ENCODE results near the gene FAHD2A.

DNA sequence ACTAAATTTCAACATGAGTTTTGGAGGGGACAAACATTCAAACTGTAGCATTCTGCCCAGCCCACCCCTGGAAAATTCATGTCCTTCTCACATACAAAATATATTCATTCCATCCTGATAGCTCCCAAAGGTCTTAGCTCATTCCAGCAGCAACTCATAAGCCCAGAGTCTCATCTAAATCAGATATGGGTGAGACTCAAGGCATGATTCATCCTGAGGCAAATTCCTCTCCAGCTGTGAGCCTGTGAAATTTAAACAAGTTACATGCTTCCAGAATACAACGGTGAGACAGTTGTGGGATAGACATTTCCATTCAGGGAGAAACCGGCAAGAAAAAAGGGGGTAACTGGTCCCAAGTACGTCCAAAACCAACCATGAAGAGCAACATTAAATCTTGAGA, 43.5 kb upstream of the FAHD2A start:
- TF ChIP-seq, protein P1, sequence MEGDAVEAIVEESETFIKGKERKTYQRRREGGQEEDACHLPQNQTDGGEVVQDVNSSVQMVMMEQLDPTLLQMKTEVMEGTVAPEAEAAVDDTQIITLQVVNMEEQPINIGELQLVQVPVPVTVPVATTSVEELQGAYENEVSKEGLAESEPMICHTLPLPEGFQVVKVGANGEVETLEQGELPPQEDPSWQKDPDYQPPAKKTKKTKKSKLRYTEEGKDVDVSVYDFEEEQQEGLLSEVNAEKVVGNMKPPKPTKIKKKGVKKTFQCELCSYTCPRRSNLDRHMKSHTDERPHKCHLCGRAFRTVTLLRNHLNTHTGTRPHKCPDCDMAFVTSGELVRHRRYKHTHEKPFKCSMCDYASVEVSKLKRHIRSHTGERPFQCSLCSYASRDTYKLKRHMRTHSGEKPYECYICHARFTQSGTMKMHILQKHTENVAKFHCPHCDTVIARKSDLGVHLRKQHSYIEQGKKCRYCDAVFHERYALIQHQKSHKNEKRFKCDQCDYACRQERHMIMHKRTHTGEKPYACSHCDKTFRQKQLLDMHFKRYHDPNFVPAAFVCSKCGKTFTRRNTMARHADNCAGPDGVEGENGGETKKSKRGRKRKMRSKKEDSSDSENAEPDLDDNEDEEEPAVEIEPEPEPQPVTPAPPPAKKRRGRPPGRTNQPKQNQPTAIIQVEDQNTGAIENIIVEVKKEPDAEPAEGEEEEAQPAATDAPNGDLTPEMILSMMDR (IDR thresholded peaks at IDR 0.05), result no peak
- no peak for TF ChIP-seq EZH2 (IDR thresholded peaks at IDR 0.05)
